NCI-H82 treated with DMSO at 0.1 percent for 48 hours (cell line): ENCODE data around the gene EPB41L2.

Source experiments
- DNase-seq: peaks from one replicate; lab custom pipeline; 2025; ENCODE audit not compliant: unreplicated experiment; lab: John Stamatoyannopoulos, UW

The EPB41L2 gene

DNA sequence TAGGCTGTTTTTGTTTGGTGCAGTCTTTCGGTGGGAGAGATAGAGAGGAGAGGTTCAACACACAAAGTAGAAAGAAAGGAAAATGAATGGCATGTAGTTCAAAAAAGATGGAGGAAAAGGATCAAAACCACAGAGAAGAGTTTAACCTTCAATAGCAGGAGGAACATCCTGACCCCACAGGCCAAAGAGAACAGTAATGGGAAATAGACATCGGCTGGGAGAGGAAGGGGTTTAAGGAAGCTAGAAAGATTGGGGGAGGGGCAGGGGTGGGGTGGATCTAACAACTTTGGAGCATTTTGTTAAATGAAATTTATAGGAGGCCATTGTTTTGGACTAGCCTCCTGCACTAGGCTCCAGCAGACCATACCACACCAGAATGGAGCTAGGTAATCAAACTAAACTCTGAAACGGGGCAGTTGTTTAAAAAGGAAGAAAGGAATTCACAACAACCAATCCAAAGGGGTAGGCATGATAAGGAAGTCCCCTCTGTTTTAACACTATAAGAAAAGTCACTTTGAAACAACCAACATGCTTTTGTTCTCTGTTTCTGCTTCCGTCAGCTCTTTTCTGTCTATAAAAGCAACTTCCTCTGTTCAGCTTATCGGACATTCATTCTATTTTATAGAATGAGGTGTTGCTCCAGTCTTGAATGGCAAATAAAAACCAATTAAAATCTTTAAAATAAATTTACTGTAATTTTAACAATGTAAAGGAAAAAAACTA is 82.6 kb downstream of the EPB41L2 start:
- no peak for DNase-seq

DNA sequence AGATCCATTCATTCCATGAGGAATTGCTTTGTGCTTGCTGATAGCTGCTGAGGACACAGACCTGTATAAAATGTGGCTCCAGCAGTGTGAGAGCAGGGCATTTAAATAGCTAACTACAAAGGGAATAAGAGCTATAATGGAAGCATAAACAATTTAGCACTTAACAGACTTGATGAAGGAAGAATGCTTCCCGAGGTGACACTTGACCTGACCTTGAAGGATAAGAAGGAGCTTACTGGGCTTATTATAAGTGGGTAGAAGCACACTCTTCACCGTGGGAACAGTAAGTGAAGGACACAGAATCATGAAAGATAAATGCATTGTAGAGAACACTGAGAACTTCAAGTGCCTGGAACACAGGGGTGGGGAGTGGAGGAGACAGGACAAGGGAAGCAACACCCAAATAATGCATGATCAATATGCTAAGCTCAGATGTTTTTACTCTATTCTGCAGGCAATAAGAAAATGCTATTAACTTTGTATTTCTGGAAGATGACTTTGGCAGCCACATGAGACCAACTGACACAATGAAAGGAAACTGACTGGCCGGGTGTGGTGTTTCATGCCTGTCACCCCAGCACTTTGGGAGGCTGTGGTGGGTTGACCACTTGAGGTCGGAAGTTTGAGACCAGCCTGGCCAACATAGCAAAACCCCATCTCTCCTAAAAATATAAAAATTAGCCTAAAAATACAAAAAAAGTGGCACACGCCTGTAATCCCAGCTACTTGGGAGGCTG is 84.2 kb downstream of the EPB41L2 start:
- no peak for DNase-seq

DNA sequence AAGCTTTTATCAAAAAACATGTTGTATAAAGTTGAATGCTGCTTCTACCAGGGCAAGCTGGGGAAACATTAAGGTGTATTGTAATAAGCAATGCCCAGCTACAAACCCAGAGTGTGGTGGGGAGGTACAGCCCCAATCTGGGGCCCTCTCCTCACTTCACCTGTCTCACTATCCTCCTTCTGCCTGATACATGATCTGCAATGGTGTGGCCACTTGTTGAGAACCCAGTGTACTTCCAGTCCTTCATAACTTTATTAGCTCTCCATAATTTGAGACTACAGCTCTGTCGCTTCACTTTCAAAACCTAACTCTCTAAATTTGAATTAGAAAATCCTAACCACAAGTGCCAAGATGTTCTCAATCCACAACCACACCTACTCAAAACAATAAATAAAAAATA is 84.9 kb downstream of the EPB41L2 start:
- no peak for DNase-seq

DNA sequence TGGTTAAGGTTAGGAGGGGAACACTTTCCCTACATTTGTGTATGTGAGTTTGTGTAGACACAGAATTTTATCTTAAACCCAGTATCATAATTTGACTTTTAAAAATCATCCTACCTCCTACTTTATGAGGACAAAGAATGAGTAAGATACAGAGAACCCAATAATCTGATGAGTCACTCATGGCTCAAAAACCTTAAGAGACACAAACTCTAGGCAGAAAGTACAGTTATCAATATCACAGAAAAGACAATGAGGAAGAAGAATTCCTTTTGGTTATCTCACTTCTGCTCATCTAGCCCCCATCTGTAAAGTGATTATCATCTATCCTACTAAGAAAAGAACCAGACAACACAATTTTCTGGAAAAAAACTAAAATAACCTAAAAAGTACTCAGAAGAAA is 87.7 kb downstream of the EPB41L2 start:
- DNase-seq: no peak

DNA sequence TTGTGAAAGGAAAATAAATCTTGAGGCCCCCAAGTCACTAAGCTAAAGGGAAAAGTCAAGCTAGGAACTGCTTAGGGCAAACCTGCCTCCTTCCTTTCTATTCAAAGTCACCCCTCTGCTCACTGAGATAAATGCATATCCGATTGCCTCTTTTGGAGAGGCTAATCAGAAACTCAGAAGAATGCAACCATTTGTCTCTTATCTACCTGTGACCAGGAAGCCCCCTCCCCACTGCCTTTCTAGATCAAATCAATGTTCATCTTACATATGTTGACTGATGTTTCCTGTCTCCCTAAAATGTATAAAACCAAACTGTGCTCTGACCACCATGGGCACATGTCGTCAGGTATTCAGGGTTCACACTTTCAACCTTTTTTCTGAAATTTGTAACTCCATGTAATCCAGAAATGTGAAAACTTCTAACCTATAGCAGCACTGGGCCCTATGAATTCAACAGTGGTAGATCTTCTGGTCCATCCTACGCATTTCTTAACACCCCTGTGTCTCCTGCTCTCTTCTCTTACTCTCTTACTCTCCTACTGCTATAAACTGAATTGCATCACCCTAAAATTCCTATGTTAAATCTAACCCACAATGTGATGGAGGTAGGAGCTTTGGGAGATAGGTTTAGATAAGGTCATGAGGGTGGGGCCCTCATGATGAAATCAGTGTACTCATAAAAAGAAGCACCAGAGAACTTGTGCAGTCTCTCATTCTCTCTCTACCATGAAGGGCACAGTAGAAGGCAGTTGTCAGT is 89.3 kb downstream of the EPB41L2 start:
- no peak for DNase-seq

DNA sequence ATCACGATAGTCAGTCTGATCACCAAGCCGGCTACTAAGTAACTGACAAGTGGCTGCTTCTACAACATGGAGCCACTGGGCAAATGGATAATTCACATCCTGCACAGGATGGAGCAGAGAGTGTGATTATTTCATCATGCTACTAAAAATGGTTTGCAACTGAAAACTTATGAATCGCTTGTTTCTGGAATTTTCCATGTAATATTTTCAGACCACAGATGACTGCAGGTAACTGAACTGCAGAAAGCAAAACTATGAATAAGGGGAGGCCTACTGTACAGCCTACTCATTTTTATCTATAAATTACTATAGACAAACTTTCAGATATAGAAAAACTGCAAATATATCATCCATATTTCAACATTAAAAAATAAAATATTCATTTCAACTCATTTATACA is 91.5 kb downstream of the EPB41L2 start:
- DNase-seq: no peak

DNA sequence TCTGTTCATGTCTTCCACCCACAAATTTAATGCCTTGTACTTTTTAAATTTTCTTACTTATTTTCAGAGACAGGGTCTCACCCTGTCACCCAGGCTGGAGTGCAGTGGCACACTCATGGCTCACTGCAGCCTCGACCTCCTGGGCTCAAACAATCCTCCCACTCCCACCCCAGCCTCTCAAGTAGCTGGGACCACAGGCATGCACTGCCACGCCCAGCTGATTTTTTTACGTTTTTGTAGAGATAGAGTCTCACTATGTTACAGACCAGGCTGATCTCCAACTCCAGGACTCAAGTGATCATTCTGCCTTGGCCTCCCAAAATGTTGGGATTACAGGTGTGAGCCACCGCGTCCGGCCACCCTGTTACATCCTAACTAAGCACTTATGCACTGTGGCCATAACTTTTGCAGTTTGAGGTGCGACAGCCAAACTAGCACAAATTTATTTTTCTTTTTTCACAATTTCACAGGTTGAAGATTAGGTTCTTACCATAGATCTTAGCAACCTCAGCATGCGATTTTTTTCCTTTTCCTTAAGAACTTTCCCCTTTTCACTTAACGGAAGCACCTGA is 92.1 kb downstream of the EPB41L2 start:
- DNase-seq: no peak

DNA sequence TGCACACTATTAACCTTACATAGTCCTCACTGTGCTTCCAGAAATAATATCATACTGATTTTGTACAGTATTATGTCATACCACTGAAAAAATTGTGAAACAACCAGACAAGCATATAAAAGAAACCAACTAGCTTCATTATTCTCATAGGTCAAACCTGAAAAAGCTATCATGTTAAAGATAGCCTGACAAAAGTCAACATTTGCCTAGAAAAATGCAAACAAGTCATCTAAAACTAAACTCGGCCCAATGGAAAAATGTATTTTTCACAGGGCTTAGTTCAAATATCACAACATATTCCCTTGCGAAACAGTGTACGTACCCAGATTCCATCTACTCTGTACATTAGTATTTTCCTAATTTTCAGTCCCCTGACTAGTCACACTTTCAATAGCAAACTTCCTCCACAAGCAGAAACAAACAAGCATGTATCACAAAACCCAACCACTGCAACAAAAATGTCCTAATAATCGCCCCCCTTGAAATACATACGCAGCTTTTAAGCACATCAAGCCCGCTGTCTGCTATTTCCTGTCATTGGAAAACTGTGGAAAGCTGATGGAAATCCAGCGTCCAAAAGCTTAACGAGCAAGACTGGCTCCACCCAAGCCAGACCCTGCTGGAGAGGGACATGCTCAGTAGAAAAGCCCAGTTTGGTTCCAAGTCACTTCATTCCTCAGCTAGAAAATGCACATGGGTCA is 93.1 kb downstream of the EPB41L2 start:
- no peak for DNase-seq

DNA sequence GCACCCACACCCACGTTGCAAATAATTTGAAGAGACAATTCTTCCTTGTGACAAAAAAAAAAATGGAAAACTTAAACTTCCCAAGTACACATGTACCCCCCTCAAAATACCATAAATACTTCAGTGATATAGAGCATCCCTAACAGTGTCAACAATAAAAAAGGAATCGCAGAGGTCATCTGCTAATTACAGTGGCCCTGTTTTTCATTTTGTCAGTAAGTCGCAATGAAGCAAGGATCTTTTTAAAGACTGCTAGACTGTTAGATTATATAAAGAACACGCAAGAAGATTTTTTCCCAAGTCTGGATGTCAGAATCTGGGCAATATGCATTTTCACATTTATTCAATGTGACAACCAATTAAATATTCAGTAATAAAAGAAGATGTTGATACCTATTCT is 93.9 kb downstream of the EPB41L2 start:
- DNase-seq: no peak

DNA sequence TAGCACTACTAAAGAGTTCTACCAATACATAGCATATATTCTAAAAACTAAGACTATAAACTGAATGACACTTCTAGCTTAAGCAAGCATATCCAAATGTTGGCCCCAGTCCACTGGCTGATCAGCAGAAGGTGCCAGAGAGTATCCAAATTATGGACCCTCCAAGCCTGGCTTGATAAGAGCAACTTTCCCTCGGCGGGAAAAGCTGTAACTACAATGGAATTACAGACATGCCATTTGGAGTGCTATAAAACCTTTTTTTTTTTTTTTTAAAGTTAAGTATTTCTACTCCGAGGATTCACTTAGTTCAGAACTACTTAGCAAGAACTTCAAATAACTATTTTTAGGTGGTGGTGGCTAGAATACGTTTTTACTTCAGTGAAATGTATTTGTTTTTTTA is 94.6 kb downstream of the EPB41L2 start:
- no peak for DNase-seq

DNA sequence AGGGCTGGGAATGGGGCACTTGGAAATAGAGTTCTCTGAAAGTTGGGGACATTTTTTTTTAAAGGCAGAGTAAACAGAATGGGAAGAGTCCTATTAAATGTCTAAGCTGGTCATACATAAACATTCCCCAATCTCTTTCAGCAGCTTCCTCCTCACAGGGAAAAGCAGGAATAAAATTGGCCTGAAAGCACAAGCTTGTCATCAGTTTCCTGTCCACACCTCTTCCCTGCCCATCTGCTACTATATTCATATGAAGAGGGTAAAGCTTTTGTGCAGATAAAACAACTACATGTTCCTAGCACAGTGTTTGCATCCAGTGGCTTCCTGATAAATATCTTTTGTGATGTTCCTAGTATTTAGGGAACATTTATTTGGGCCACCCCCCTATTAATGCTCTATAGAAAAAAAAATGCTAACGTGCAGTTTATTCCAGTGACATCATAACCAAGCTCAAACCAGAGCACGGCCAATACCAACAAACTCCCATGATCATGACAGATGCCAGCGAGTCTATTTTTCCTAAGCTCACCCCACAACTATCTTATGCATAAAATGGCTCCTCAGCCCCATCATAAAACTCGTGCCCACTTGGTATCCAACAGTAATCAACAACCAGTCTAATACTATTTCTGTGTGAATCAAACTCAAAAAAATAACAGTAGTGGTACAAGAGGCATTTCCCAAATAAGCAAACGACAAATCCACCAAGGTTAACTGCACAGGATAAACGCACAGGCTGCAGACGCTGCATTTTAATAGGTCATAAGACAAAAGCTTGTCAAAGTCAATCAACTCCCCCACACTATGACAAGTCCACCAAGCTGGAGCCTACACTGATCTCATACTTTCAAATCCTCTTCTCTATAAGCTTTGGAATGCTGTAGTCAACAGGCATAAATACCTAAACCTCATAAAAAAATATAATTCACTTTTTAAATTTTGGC is 95.3 kb downstream of the EPB41L2 start:
- DNase-seq: peak; percentile 63

DNA sequence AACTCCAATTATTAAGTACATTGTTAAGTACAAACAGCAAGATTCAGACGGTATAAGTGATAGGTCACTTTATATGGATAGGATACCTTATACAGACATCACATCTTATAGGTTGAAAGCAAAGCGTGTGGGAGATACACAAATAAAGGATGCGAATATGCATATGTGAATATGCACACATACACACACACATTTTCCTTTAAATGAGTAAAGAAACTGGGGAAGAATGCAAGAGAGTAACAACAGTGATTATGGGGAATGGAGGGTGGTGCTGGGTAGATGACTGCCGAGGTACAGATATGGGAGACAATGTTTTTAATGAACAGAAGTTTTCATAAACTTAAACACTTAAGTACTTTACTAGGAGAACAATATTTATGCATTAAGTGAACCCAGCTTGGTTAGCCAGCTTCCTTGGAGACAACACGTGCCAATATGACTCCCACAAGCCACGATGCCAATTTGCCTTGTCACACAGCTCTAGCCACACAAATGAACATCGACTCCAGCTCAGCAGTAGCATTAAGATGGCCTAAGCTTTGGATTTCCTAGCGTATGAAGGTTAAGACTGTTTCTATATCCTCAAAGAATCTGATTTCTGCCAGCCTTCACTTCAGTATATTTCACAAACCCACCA is 96.6 kb downstream of the EPB41L2 start:
- no peak for DNase-seq

DNA sequence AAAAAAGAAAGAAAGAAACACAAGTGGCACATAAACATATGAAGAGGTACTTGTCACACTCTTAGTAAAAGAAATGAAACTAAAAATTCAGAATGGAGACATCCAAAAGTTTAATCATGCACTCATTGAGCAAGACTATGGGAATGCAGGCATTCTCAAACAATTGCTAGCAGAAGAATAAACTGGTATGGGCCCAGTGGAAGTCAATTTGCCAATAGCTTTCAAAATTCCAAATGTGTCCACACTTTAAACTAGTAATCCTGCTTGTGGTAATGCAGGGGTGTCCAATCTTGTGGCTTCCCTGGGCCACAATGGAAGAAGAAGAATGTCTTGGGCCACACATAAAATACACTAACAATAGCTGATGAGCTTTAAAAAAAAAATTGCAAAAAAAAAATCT is 97.4 kb downstream of the EPB41L2 start:
- no peak for DNase-seq

DNA sequence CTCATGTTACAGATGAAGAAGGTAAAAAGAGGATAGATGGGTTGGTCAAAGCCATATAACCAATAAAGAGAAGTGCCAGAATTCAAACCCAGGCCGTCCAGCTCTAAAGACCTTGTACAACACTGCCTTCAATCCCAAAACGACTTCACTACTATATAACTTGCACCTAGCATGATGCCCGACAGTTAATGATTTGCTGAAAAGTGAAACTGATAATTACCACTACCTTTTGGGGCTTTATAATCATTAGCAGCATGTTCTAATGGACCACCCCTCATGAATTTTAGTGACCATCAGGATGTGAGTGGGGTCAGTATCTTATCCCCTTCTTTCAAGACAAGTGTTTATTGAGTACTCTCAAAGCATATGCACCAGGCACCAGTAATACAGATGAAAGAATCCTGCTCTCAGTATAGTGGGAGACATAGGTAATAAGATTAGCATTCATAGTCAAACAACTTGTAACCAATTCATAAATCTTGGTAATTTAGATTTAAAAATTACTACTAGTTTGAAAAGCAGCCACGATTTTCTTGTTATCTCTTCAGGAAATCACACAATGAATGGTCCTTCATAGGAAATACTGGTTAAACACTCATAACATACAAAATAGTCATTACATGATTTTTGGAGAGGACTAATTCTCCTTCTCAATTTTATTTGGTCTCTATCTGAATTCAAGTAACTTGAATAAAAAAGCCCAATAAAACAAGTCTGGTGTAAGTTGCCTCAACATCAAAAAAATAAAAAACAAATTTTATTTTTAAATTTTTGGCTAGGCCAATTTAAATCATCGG is 98.0 kb downstream of the EPB41L2 start:
- DNase-seq: no peak

DNA sequence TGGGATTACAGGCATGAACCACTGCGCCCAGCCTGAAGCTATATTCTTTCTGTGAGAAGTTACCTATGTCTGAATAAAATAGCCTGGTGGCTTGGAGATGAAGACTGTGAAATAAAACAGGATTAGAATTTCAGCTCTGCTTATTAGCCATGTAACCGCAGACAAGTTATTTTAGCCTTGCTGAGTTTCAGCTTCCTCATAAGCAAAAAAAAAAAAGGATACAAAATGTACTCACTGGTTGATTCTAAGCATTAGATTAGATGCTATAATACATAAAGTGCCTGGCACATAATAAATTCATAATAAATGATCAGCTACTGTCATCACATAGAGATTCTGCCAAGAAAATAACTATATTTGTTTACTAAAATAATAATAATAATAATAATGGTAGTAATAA is 98.8 kb downstream of the EPB41L2 start:
- DNase-seq: no peak

DNA sequence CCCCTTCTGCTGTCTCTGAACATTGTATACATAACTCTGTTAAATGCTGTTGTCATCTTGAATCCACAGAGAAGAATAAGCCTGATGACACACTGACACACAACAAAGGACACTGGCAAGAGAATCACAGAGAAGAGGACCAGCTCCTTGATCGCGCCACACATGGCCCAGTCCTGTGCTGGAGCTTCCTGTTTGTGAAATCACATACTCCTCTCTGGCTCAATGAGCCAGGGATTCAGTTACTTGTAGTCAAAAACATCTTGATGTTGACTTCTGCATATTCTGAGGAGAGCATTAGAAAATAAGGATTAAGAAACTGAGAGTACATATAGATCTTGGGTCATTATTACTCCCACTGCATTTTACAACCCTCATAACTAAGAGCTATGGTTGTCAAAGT is 100.1 kb downstream of the EPB41L2 start:
- DNase-seq: no peak

DNA sequence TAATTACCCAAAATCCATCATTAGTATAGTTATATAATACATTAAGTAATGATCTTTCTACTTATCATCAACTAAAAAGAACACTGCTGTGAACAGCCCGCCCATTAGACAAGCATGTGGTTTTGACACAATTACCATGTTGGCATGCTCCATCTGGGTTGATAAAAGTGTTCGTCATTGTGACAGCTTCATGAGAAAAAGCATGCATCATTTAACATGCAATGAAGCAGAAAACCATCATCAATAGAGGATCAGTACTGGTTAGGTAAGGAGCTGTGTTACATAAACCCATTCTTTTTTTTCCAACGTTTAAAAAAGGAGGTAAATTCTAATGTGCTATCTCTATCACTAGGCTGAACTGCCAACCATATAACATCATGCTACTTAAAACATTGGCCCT is 101.9 kb downstream of the EPB41L2 start:
- DNase-seq: no peak

DNA sequence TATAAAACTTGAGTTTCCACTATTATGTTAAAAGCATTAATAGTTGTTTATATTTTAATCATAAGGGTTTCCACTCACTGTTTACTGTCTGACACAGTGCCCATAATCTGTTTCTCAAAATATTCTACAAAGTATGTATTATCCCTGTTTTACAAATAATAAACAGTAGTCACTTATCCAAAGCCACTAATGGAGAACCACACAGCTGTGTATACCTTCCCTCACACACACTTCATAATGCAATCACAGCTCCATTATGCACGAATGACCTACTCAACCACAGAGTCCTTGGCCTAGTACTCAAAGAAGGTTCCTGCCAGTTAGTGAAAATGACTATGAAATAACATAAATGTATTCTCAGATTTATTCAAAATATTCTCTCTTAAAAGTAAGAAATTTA is 103.1 kb downstream of the EPB41L2 start:
- DNase-seq: no peak

DNA sequence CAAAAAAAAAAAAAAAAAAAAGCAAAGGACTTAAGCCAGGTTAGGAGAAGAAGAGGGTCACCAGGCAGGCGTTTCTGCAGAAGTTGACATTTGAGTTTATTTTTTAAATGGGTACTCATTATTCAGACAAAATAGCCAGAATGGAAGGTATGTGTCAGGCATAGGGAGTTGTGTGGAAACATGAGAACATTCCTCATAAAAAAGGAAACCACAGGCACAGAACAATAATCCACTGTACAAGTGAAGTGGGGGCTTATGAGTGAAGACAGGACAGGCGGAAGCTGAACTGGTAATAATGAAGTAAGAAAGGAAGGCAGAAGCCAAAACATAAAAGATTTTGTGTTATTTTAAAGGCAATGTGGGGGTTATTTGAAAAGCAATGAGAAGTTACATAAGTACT is 104.6 kb downstream of the EPB41L2 start:
- DNase-seq: no peak
